NOMO-1 (cell line): ENCODE measurements around the gene CDY1B.
"Not testable (repeated sequence)": the region's sequence is repeated elsewhere in the genome, so short reads cannot be mapped to it uniquely, and the experiment has no call there.

Experiments
- DNase-seq, 2 experiments: peaks; one replicate each; lab custom pipeline; 2025; ENCODE audit not compliant: unreplicated experiment in 2 of 2; lab: John Stamatoyannopoulos, UW

Gene CDY1B, protein sequence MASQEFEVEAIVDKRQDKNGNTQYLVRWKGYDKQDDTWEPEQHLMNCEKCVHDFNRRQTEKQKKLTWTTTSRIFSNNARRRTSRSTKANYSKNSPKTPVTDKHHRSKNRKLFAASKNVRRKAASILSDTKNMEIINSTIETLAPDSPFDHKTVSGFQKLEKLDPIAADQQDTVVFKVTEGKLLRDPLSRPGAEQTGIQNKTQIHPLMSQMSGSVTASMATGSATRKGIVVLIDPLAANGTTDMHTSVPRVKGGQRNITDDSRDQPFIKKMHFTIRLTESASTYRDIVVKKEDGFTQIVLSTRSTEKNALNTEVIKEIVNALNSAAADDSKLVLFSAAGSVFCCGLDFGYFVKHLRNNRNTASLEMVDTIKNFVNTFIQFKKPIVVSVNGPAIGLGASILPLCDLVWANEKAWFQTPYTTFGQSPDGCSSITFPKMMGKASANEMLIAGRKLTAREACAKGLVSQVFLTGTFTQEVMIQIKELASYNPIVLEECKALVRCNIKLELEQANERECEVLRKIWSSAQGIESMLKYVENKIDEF

DNA sequence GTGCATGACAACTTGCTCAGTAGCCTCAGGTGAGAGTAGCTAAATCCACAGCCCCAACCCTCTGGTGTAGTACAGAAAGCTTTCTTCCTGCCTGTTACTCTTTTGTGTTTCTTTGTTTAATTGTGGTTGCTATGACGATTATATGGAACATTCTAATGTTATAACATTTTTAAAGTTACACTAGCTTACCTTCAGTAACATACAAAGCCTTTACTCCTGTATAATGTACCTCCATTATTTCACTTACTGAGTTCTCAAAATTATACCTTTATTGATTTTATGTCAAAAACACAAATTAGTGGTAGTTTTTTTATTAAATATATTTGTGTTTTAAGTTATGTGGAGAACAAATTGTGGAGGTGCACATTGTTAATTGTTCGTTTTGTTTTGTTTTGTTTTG lies at the start of gene CDY1B:
Gene CDY1B (minus strand): TSS at position 101 of the 400 bp plus-strand sequence. CDS start 331 bp downstream, outside the sequence.
- DNase-seq, result not testable (repeated sequence)

DNA sequence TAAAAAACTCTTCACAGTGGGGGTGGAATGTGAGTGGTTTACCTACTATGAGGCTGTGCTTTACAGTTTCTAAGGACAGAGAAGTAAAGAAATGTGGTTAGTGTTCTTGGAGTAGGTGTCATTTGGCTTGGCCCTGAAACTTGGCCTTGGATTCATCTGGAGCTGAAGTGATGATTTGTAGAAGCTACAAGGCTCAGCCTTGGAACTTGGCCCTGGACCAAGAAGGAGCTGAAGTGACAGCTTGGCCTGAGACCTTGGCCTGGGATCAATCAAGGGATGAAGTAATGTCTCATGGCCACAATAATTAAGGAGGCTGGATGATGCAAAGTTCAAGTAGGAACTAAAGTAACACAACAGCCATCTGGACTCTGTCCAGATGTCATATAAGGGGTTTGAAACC lies 1.7 kb upstream of the CDY1B start:
- DNase-seq, result not testable (repeated sequence)

DNA sequence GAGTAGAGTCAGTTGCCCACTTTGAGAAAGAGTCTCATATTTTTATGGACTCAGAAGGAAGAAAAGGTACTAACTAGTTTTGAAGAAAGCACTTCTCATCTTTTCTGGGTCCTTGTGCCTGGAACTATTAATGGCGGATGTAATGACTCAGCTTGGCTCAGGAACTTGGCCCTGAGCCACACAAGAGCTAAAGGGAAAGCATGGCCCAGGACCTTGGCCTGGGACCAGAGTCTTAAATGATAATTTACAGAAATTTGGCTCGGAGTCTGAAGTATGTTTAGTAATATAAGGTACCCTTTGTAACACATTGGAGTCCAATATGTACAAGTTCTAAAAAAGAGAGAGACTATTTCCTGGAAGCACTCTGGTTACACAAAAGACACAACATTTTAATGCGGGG lies 4.6 kb downstream of the CDY1B start:
- not testable (repeated sequence) for DNase-seq

DNA sequence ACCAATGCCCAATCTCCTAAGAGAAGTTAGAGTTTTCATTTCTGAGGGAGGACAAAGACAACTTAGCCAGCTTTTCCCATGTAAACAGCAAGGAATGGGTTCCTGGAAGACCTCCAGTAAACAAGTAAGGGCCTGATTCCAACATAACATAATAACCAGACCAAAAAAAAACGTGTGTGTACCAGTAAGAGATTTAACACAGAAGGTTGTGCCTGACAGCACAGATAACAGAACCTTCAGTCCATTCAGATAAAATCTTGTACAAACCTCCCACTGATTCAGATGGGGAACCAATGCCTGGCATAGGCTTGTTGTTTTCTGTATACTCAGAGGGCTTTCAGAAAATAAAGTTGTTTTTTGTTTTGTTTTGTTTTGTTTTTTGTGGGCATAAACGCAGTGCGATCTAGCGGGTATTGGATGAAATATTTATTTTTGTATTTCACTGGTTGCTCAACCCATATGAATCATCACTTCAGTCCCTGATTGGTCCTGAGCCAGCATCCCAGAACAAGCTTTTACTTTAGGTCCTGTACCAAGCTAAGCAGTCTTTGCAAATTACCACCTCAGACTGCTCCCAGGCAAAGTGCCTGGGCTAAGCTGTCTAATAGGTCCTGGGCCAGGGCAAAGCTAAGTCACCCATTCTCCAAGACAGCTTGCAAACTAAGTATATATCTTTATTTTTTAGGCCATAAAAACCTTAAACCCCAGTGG lies 8.7 kb downstream of the CDY1B start:
- not testable (repeated sequence) for DNase-seq

DNA sequence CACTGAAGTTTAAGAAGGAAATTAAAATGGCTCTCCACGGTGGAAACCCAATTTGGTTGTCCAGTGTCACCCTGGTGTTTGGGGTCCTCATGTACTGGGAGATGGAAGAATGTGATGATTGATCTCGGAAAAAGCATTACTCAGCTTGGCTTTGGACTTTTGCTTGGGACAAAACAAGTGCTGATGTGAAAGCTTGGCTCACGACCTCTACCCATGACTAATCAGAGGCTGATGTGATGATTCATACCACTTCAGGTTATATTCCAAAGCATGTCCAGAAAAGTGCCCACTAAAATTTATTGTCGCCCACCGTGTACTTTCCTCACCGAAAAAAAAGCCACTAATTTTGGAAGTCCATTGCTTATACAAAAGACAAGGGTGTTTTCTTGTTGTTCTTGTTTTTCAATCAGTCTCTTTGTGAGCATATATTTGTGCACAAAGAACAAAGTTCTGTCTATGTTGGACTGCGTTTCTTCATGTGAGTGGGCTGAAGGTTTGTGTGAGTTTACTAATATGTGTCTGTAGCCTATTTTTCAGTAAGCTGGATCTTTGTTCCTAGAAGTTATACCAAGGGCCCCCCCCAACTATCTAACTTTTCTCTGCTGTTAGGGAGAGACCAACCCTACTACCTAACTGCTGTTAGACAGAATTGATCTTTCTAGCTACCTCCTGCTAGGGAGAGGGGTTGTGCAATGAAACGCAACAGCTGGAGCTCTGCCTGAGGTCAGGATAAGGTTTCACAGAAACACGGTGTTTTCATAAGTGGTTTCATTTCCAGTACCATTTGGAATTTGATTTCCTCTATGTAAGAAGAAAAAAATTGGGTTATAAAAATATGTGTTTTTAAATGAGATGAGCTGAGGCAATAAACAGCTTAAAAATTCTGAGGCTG lies 21.4 kb downstream of the CDY1B start:
- not testable (repeated sequence) for DNase-seq
